HS-27A (cell line): ENCODE measurements around the gene ESPNL.

Experiments used
- DNase-seq: peaks from one replicate; pipeline ENCODE4 v3.0.0-alpha.2; 2012; ENCODE audit warnings: low read depth, missing footprints

ESPNL gene

GRCh38 chr2:238129166-238130010 is 29.2 kb downstream of the ESPNL start:
- DNase-seq = no peak

- DNase-seq = no peak
Measured at GRCh38 chr2:238130111-238130695, 30.1 kb downstream of the ESPNL start.

GRCh38 chr2:238130696-238131628 is 30.8 kb downstream of the ESPNL start:
- no peak for DNase-seq

- DNase-seq = no peak
Measured at GRCh38 chr2:238131761-238132462, 31.8 kb downstream of the ESPNL start.

GRCh38 chr2:238132463-238133450 is 32.6 kb downstream of the ESPNL start:
- no peak for DNase-seq

GRCh38 chr2:238133499-238134392 is 33.6 kb downstream of the ESPNL start:
- no peak for DNase-seq

- DNase-seq = no peak
Measured at GRCh38 chr2:238134393-238134785, 34.2 kb downstream of the ESPNL start.

GRCh38 chr2:238135601-238136150 is 35.5 kb downstream of the ESPNL start:
- DNase-seq = no peak

GRCh38 chr2:238136820-238137537 is 36.8 kb downstream of the ESPNL start:
- DNase-seq = no peak

GRCh38 chr2:238137885-238138284 is 37.7 kb downstream of the ESPNL start:
- no peak for DNase-seq

- DNase-seq = no peak
Measured at GRCh38 chr2:238138331-238139195, 38.4 kb downstream of the ESPNL start, which contains the start of gene KLHL30. KLHL30 (plus strand) TSS chr2:238138668; CDS start chr2:238140755, 2,087 bp downstream.

GRCh38 chr2:238139196-238140039 is 39.3 kb downstream of the ESPNL start:
- no peak for DNase-seq

- DNase-seq = no peak
Measured at GRCh38 chr2:238140040-238140439, 39.9 kb downstream of the ESPNL start.

- DNase-seq = no peak
Measured at GRCh38 chr2:238140721-238141540, 40.8 kb downstream of the ESPNL start.

- DNase-seq = no peak
Measured at GRCh38 chr2:238141541-238142318, 41.6 kb downstream of the ESPNL start.
